ENCODE results near the gene PLXDC1.

DNA sequence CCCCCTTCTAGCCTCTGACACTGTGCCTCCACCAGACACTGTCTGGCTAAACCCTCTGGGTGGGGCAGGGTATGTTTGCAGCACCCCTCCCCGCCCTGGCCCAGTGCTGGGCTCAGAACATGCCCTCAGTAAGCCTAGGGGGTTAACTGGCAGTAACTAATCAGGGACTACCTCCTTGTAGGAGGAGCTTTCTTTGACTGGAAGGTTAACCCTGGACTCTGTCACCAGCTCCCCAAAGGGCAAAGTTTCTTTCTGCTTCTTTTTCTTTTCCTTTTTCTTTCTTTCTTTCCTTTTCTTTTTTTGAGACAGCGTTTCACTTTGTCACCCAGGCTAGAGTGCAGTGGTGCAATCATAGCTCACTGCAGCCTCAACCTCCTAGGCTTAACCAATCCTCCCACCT, 76.8 kb downstream of the PLXDC1 start:
- TF ChIP-seq POLR2AphosphoS5 (IDR thresholded peaks at IDR 0.05; ENCODE audit: low read depth, low read length), result no peak
- no peak for TF ChIP-seq TCF7L2 (IDR thresholded peaks at IDR 0.05; ENCODE audit: low read depth, low read length)
- TF ChIP-seq, protein P1, sequence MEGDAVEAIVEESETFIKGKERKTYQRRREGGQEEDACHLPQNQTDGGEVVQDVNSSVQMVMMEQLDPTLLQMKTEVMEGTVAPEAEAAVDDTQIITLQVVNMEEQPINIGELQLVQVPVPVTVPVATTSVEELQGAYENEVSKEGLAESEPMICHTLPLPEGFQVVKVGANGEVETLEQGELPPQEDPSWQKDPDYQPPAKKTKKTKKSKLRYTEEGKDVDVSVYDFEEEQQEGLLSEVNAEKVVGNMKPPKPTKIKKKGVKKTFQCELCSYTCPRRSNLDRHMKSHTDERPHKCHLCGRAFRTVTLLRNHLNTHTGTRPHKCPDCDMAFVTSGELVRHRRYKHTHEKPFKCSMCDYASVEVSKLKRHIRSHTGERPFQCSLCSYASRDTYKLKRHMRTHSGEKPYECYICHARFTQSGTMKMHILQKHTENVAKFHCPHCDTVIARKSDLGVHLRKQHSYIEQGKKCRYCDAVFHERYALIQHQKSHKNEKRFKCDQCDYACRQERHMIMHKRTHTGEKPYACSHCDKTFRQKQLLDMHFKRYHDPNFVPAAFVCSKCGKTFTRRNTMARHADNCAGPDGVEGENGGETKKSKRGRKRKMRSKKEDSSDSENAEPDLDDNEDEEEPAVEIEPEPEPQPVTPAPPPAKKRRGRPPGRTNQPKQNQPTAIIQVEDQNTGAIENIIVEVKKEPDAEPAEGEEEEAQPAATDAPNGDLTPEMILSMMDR (IDR thresholded peaks at IDR 0.05), result no peak
- no peak for TF ChIP-seq SIN3A (IDR thresholded peaks at IDR 0.05; ENCODE audit: borderline replicate concordance, insufficient read depth, low read depth, low read length)

Measured in Panc1 (cell line).